Uterus (tissue), 2 donors: ENCODE results near the gene TMEM131L.

Source experiments
- POLR2A ChIP-seq, 2 donors: fragments of 450-650 bp; IDR thresholded peaks; one replicate each; pipeline ENCODE4 v1.6.1; 2016; ENCODE audit warnings: antibody characterized with exemption in 2 of 2, mild to moderate bottlenecking in 1 of 2, moderate library complexity in 1 of 2
- TF ChIP-seq, protein P1 (sequence below), 4 experiments: fragments of 200-600 bp in 2 of 4; fragments of 450-650 bp in 2 of 4; sonication (generic) in 2 of 4; IDR thresholded peaks; one replicate each; pipeline ENCODE4 v1.5.1; 2016 to 2019; ENCODE audit warnings: antibody characterized with exemption in 4 of 4, mild to moderate bottlenecking in 2 of 4, moderate library complexity in 1 of 4

DNA sequence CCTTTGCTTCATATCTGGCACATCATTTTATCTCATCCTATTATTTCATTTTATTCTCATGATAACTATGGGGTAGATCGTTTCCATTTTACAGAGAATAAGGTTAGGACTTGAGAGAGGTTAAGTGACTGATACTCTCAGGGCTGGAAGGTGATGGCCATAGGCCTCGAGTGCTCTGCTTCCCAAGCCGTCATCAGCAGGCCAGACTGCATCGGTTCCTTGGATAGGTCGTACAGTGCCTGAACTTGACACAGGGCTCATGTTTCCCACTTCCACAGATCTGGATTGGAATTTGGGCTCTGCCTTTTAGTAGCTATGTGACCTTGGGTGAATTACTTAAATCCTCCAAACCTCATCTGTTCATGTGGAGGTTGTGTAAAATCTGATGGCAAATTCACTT lies 81.4 kb downstream of the TMEM131L start:
- TF ChIP-seq, protein P1, sequence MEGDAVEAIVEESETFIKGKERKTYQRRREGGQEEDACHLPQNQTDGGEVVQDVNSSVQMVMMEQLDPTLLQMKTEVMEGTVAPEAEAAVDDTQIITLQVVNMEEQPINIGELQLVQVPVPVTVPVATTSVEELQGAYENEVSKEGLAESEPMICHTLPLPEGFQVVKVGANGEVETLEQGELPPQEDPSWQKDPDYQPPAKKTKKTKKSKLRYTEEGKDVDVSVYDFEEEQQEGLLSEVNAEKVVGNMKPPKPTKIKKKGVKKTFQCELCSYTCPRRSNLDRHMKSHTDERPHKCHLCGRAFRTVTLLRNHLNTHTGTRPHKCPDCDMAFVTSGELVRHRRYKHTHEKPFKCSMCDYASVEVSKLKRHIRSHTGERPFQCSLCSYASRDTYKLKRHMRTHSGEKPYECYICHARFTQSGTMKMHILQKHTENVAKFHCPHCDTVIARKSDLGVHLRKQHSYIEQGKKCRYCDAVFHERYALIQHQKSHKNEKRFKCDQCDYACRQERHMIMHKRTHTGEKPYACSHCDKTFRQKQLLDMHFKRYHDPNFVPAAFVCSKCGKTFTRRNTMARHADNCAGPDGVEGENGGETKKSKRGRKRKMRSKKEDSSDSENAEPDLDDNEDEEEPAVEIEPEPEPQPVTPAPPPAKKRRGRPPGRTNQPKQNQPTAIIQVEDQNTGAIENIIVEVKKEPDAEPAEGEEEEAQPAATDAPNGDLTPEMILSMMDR (IDR thresholded peaks at IDR 0.05) = no peak
- no peak for TF ChIP-seq POLR2A (IDR thresholded peaks at IDR 0.05)
